ENCODE data around the gene PLA2G15.
A peak's percentile ranks its signal among the peaks of the same experiment; 100 is the strongest.

The PLA2G15 gene

DNA sequence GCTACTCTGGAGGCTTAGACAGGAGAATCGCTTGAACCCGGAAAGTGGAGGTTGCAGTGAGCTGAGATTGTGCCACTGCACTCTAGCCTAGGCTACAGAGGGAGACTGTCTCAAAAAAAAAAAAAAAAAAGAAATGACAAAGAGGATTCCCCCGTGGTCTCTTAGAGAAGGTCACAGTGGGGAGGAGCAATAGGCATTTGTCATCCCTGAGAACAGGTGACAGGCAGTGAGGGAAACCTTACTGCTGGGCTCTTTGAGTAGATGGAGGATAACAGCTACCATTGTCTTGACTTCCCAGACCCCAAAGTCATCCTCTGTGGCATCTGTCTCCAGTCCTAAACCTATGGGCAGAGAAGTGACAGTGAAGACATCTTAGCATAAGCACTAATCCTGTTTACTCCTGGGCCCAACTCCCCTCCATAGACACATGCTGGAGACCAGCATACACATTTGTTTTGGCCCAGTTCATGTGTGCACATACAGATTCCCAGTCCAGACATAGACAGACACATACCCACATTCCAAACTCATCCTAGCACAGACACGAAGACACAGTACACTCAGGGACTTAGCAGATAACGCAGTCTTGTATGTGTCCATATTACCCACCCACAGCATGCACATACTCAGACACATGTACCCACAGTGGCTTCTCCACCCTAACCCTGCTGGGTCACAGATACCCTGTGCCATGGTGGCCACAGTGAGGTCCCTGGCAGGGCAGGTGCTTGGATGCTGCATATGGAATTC lies 11.9 kb upstream of the PLA2G15 start:
- DNase-seq, result no peak

DNA sequence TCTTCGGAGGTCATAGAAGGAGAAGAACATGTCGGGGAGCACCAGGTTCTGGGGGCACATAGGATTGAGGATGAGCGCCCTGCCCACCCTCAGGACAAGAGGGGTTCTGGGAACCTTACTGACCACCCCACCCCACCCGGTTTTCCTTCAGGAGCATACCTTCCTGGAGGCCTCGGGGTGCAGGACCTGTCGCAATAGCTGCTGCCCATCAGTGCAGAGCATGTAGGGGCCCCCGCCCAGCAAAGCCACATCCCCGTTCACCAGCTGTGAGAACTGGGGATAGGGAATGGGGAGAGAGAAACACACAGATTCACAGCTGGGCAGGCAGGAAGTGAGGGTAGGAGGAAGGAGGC lies 11.4 kb upstream of the PLA2G15 start:
- no peak for DNase-seq

DNA sequence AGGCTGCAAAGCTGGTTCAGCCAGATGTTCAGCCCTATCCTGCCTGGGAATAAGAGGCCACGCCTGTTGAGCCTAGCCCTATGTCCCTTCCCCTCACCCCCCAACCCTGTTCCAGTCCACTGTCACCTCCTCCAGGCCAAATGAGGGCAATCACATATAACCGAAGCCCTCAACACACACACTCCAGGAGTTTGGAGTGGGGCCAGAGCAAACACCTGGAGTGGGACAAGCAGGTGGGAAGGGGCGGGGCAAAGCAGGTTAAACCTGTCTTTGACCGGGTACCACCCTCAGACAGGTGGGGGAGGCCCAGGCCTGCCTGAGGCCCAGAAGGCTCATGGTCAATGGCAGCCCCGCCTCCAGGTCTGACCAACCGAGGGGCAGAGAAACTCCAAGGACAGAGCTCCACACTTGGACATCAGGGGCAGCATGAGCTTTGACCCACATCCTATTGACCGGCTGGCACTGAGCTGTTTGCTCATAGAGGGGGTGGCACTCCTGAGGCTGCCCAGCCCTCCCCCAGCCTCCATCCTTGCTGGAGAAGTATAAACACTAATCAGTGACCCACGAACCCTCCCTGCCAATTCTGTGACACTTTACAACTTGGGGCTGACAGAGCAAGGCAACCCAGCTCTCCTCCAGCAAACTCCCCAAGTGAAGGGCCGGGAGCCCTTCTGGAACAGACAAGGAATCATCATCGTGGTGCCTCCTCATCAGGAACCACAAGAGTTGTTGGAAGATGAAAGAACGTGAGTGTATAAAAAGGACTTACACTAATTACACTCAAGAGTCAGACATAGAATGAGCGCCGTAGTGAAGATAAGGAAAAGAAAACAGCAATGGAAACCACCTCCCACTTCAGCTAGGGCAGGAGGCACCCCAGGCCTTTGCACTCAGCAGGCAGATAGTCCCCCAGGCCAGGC lies 10.7 kb upstream of the PLA2G15 start:
- no peak for DNase-seq

DNA sequence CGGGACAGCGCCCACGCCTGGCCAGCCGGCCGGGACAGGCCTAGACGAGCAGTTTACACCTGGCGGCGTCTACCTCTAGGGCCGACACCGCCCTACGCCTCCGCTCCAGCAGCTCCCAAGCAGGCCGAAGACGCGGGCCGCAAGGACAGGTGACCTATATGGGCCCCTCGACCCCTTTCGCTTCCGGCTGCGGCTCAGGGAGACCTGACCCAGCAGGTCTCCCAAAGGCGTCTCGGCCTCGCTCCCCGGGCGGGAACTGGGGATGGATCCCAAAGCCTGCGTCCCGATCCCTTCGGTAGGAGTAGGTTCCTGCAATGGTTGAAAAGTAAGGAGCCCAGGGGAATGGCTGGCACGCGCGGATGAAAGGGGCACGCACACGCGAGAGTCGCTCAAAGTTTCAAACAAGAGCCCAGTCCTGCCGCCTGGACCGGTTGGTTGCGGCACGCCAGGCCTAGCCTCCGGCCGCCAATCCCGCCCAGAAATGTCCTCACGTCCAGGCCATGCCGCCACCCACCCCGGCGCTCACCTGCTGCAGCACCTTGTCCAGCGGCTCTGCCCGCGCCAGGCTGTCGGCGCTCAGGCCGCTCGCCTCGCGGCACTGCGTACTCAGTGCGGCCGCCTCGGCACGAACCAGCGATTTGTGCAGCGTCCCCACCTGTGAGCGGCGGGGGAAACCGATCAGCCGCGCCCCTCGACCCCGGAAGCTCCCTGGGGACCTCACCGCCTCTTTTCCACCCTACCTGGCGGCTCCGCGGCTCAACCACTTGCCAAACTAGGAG lies 9.9 kb upstream of the PLA2G15 start:
- no peak for DNase-seq

DNA sequence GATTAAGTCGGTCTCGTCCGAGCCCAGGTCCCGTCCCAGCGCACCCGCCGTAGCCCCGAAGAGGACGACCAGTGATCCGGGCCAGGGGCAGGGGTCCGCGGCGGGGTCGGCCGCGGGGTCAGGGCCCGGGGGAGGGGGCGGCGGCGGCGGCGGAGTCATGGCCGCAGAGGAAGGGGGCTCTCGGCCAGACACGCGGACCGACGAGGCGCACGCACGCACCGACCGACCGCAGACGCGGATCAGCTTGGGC lies 9.4 kb upstream of the PLA2G15 start, which contains the start of gene ESRP2:
ESRP2 (minus strand) TSS at position 241 of the 250 bp plus-strand sequence; CDS start at position 159, 82 bp downstream.
- no peak for DNase-seq

DNA sequence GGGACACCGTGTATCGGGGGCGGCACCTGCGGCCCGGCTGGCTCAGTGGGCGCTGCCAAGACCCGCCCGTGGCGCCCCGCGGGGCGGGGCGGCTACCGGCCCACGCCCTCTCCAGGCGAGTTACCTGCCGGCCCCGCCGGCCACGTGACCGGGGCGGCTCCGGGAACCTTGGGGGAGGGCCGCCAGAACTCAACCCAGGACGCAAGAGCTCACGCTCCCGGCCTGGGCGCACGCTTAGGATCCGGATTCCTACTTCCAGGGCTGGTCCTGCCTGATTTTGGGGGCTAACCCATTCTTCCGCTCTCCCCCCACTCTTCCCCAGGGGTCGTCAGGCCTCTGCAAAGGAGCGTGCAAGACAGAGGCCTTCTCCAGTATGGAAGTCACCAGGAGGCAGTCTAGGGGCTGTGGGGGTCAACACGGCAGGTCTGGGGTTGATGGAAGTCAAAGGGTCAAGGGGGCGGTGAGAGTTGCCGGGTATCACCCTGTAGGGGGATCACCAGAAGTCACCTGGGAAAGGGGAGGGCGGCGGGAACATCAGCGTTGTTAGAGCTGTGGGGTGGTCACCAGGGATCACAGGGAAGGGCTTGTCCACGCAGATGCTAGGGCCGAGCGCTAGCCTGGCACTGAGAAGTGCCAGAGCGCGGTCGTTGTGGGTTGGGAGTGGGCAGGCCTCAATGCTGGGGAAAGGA lies 8.9 kb upstream of the PLA2G15 start:
- DNase-seq, result peak; percentile 39

DNA sequence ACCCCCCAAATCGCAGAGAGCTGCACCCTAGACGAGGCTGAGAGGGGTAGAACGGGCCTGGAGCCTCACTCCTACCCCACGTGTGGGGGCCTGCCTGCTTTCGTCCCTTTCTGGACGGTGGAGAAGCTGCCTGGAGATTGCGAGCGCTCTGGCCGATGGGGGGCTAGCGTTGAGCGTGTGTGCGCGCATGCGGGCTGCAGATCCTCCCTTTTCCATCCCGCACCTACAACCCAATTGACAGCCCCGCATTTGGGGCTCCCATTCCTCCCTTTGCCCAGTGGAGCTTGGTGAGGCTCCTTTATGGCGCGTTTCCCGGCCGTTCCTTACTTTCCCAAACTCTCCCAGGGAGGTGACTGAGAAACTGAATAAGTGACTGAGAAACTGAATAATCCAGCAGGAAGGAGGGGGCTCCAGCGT lies 8.3 kb upstream of the PLA2G15 start:
- no peak for DNase-seq

DNA sequence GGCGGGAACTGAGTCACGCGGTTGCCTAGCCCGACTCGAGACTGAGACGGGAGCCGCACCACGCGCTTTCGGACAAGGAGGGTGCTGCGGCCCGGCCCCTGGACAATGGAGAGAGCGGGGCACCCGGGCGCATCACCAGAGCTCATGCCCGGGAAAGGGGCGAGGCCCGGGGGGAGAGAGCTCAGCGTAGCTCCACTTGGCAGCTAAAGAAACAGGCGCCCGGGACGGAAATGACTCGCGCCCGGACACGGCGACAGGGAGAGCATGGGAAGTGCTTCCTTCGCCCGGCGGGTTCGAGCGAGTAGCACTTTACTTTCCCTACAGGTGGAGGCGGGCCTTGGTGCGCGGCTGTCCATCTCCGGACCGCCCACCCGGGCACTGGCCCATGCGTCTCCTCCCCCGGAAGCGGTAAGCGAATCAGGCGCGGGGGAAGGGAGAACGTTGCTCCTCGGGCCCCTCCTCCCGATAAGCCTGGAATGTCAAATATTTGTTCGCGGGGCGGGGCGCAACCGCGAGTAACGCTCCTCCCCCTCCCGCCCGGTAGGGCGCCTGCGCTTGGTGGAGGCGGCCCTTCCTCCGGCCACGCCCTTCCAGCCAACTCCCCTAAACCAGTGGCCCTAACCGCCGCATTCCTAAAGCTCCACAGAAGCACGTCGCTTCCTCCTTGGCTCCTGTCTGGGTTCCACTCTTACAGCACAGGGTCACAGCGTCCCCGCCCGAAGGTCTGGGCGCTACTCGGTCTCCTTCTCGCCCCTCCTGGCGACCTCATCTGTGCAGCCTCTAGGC lies 7.7 kb upstream of the PLA2G15 start:
- peak; percentile 83 for DNase-seq

DNA sequence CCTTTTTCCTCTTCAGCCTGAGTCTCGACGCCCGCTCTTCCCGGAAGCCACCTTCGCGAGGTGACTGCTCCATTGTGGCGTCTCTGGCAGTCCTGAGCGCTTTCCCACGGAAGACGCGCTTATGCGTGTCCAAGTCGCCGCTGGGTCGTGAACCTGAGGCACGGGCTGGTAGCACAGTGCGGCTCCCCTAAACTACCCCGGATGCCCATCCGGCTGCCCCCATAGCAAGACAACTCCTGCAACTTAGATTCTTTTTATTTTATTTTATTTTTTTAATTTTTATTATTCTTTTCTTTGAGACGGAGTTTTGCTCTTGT lies 7.2 kb upstream of the PLA2G15 start:
- no peak for DNase-seq

DNA sequence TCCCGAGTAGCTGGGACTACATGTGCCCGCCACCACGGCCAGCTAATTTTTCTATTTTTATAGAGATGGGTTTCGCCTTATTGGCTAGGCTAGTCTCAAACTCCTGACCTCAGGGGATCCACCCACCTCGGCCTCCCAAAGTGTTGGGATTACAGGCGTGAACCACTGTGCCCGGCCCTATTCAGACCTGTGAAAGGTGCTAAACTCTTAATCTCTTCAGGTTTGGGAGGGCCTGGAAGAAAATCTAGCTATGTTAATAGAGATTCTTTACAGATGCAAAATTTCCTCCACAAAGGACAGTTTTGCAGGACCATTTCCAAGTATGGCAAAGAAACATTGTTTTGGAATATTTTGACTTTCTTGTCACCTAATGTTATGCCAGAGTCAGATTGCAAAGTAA lies 3.1 kb upstream of the PLA2G15 start:
- DNase-seq, result no peak

DNA sequence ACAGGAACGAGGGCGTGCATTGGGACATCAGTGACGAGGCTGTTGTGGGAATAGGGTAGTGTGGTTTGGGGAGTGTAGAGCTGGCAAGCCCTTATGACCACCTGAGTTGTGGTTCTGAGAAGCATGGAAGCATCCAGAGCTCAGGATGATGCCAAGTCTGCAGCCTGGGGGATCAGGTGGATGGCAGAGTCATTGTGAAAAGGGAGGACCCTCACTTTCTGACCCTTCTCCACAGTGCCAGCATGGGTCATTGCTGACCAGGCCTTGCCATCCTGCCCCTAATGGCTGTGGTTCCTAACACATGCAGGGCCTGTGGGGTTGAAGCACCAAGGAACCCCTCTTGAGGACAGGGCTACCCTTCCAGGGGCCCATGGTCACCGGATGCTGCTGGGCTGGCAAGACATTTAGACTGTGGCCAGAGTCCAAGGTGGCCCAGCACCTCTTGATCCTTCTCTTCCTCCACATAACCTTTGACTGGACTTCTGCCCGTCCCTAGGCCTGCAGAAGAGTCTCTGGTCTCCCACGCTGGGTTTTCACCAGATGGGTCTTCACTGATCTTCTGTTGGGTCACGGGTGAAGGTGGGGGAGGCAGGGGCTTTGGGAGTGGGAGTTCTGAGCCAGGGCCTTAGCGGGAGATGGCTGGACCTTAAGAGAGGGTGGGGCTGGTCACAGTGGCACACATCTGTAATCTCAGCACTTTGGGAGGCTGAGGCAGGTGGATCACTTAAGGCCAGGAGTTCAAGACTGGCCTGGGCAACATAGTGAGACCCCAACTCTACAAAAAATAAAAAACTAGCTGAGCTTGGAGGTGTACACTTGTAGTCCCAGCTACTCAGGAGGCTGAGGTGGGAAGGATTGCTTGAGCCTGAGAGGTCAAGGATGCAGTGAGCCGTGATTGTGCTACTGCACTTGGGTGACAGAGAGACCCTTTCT lies 2.0 kb upstream of the PLA2G15 start:
- DNase-seq, result no peak

DNA sequence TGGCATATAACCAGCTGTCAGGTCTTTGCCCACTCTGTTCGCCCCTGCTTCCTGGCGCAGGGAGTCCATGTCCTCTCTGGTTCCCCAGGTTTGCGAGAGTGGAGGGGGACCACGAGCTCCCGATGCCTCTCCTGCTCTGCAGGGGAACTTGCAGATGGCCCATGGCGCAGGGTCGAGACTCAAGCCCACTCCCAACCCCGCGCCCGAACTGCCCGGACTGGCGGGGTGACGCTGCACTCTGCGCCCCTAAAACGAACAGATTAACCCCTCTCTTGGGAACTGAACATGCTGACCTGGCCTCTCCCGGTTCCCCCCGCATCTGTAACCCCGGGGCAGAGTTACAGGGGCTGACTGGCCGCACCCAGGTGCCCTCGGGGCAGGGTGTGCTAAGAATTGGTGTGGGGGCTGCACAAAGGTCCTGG lies 681 bp upstream of the PLA2G15 start:
- no peak for DNase-seq

DNA sequence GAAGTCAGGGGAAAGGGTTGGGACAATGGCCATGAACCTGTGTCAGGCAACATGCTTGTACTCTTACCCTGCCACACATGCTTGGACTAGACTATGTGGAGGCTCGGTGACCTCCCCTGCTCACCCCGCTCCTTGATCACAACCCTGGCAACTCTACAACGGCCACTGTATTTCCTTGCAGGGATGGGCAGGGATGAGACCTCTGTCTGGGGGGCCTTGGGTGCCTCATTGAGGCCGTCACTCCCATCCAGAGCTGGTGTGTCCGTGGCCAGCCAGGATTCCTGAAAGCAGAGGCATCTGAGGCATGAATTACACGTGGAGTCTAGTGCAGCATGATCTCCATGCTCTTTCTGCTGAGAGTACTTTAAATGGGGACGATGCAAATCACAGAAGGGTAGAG lies 948 bp downstream of the PLA2G15 start:
- DNase-seq, result no peak

DNA sequence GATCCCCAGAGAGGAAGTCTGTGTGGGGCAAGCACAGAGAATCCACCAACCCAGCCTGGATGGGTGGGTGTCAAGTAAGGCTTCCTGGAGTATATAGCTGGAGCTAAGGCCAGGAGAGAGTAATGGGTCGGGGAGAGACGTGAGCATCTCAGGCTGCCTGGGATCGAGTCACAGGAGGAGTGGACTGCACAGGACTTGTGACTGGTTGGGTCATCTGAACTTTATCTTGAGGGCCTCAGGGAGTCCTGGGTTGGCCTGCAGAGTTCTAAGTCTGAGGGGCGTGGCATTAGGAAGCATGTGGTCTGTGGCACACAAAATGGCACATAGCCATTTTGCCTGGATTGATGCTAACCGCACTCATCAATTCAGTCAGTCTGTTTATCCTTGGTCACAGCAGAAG lies 1.5 kb downstream of the PLA2G15 start:
- DNase-seq, result no peak

DNA sequence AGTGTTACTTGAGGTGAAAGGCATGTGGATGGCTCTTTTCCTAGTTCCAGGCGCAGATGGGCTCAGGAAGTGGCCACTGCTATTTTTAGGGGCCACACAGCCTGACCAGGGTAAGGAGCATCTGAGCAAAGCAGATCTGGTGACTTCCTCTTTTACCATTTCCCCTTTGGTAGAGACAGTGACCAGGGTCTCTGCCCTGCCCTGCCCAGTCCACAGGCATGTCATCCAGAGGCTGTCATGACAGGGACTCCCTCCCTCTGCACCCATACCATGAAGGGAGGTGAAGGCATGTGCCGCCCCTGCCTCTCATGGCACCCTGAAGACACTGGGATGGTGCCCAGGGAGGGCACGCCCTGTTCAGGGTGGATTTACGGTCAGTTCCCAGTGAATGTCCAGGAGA lies 2.2 kb downstream of the PLA2G15 start:
- no peak for DNase-seq

DNA sequence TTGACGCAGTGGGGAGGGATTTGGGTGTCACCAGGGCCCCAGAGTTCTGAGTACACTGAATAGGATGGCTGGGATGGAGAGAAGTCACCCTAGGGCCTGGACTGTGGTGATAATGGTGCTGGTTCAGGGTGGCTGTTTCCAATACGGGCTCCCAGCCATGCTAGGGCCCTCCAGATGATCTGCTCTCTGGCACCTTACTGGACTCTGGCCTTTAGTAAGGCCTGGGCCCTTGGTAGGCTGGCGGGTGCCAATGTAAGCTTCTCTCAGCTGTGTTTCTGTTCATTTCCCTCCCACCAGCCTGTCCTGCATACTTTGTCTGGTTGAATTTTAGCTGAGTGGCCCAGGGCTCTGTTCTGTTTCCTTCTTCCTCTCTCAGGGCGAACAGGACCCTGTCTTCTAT lies 2.8 kb downstream of the PLA2G15 start:
- no peak for DNase-seq

DNA sequence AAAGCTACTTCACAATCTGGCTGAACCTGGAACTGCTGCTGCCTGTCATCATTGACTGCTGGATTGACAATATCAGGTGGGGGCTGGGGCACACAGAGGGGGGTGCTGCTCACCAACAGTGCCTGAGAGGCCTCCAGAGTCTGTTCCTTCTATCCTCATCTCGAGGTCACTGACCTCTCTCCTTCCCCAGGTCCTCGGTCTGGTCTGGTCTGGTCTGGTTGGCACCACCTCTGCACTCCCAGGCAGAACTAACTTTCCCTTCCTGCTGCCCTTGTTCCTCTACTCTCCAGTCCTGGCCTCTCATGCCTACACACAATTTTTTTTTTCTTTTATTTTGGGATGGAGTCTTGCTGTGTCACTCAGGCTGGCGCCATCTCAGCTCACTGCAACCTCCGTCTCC lies 4.2 kb downstream of the PLA2G15 start:
- no peak for DNase-seq

DNA sequence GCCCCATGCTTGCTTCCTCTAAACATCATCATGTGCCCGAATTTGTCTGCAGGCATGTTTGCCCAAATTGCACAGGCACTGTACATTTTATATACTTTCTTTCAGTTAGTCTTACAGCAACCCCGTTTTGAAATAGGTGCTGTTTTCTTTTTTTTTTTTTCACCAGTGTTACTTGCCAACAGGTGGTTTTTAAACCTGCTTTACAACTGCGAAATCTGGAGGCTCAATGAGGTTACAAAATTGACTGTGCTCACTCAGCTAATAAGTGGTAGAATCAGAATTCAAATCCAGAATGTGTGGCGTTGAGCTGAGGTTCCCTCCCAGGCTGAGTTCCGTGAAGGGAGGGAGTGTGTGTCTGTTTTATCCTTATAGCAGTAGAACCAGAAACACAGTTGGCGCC lies 5.8 kb downstream of the PLA2G15 start:
- DNase-seq, result no peak

DNA sequence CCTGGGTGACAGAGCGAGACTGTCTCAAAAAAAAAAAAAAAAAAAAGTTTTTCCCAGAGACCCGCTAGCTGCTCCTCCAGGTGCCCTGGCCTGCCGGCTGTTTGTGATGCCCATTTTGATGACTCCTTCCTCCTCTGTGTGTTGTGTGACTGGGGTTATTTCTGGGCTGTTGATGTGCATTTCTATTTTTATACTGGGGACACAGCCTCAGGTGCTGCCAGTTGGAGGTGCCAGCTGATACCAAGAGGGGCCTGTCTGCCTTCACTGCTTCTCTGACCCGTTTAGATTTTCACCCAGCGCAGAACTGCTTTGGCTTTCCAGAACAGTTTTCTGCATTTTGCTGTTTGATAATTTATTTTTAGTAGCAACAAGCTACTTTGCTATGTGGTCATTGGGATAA lies 6.7 kb downstream of the PLA2G15 start:
- no peak for DNase-seq

DNA sequence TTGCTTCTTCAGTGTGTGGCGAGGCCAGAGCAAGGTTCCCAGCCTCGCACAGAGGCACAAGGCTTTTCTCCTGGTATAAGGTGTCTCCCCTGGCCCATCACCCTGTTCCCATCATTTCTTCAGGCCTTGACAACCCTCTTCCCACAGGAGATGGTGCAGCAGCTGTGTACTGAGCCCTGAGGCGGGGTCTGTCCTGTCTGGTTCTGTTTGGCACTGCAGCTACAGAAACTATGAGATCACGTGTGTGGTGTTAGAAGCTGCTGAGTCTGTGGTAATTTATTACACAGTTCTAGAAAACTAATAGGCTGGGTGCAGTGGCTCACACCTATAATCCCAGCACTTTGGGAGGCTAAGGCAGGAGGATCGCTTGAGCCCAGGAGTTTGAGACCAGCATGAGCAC lies 7.2 kb downstream of the PLA2G15 start:
- no peak for DNase-seq

DNA sequence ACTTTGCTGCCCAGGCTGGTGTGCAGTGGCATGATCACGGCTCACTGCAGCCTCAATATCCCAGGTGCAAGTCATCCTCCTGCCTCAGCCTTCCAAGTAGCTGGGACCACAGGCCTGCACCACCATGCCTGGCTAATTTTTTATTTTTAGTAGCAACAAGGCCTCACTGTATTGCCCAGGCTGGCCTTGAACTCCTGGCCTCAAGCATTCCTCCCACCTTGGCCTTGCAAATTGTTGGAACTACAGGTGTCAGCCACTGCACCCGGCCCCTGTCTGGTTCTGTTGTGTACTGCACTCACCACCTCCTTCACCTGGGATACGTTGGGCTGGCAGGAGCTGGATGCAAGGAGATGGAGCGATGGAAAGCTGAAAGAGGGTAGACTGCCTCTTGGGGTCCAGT lies 8.5 kb downstream of the PLA2G15 start:
- no peak for DNase-seq

Data from effector CD4-positive, alpha-beta T cell (primary cell).